MCF 10A (cell line): Measurements from ENCODE around the gene EMCN. TPM values are rescaled to one million over a fixed set of nuclear protein-coding genes. Genes with fewer than 3 reads are reported as not detected.

ENCODE experiments used
- BruUV-seq: library from RNA; stranded (reverse); fragments of 400-500 nt; replicated peaks from 2 replicates; lab custom pipeline; 2021; lab: Mats Ljungman, UMichigan
- CTCF ChIA-PET: fragments of 300-600 bp; sonication (Branson Sonifier 250); formaldehyde crosslinking; extraction: SDS; loops from one replicate; lab custom pipeline; 2021; ENCODE audit warnings: antibody characterized with exemption, inconsistent platforms; lab: Yijun Ruan, JAX
- POLR2A ChIA-PET: fragments of 300-600, 350-650 bp; sonication (Branson Sonifier 250); formaldehyde crosslinking; extraction: SDS; loops from one replicate; lab custom pipeline; 2020; ENCODE audit warnings: antibody characterized with exemption, inconsistent platforms; lab: Yijun Ruan, JAX
- DNase-seq: peaks from one replicate; pipeline ENCODE4 v3.0.0-alpha.2; 2018; ENCODE audit not compliant: unreplicated experiment
- H3K27ac Mint-ChIP-seq: one replicate; pipeline ENCODE4 v1.8.0; 2022; ENCODE audit warnings: mild to moderate bottlenecking, low read depth, mixed read lengths; ENCODE audit not compliant: unreplicated experiment
- H3K27me3 Mint-ChIP-seq: one replicate; pipeline ENCODE4 v1.8.0; 2022; ENCODE audit warnings: mixed read lengths; ENCODE audit not compliant: insufficient read depth, unreplicated experiment
- H3K36me3 Mint-ChIP-seq: one replicate; pipeline ENCODE4 v1.8.0; 2022; ENCODE audit warnings: mild to moderate bottlenecking, moderate library complexity, mixed read lengths; ENCODE audit not compliant: insufficient read depth, unreplicated experiment
- H3K4me1 Mint-ChIP-seq: one replicate; pipeline ENCODE4 v1.8.0; 2022; ENCODE audit warnings: mixed read lengths; ENCODE audit not compliant: insufficient read depth, unreplicated experiment
- H3K4me3 Mint-ChIP-seq: one replicate; pipeline ENCODE4 v1.8.0; 2022; ENCODE audit warnings: mild to moderate bottlenecking, moderate library complexity, mixed read lengths; ENCODE audit not compliant: unreplicated experiment
- H3K9me3 Mint-ChIP-seq: one replicate; pipeline ENCODE4 v1.8.0; 2022; ENCODE audit warnings: mixed read lengths; ENCODE audit not compliant: unreplicated experiment
- intact Hi-C: fragments of 100-400 bp; cut with micrococcal nuclease; formaldehyde crosslinking; loops from 2 replicates; pipeline ENCODE4 v1.14.1; 2022
- total RNA-seq: library from RNA; stranded (reverse); gene quantifications from 2 replicates; pipeline ENCODE4 v1.2.3, GENCODE V29; 2022
- TF ChIP-seq, protein P1 (sequence below): fragments of 200-600 bp; IDR thresholded peaks from one replicate; pipeline ENCODE4 v1.8.0; 2022; ENCODE audit warnings: antibody characterized with exemption, mild to moderate bottlenecking; ENCODE audit not compliant: unreplicated experiment

Gene EMCN
- total RNA-seq, 1 experiment from 2014 or later = not detected

DNA sequence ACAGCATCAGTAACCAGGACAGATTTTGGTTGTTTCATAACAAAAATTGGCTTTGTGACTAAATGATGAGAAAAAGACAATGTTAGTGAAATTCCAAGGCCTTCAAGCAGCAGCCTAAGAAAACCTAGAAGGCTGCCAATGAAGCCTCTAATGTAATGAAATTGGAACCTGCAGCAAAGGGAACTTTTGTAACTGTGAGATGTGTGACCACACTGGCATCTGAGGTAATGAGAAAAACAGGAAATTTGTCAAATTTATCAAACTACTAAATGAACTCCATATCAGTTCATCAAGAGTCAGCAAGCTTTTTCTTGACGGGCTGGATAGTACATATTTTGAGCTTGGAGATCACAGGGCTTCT lies 30.4 kb upstream of the EMCN start:
- TF ChIP-seq, protein P1, sequence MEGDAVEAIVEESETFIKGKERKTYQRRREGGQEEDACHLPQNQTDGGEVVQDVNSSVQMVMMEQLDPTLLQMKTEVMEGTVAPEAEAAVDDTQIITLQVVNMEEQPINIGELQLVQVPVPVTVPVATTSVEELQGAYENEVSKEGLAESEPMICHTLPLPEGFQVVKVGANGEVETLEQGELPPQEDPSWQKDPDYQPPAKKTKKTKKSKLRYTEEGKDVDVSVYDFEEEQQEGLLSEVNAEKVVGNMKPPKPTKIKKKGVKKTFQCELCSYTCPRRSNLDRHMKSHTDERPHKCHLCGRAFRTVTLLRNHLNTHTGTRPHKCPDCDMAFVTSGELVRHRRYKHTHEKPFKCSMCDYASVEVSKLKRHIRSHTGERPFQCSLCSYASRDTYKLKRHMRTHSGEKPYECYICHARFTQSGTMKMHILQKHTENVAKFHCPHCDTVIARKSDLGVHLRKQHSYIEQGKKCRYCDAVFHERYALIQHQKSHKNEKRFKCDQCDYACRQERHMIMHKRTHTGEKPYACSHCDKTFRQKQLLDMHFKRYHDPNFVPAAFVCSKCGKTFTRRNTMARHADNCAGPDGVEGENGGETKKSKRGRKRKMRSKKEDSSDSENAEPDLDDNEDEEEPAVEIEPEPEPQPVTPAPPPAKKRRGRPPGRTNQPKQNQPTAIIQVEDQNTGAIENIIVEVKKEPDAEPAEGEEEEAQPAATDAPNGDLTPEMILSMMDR = no peak
- no peaks in the 10 kb centered on the region for H3K36me3 Mint-ChIP-seq
- ChIA-PET CTCF (no interaction called here), POLR2A (interaction anchor here (0.6 to 1.6 kb wide), 2 partner anchors 9 to 23 kb away, joined by 4 to 5 read pairs; no protein-coding TSS in a partner anchor)
- no peak overlapping the region for H3K27ac Mint-ChIP-seq
- no peak overlapping the region for H3K4me3 Mint-ChIP-seq
- DNase-seq = no peak
- intact Hi-C loops = no loop called here
- BruUV-seq = no TSS peak
- H3K4me1 Mint-ChIP-seq = no peaks in the 10 kb centered on the region
- no peaks in the 10 kb centered on the region for H3K9me3 Mint-ChIP-seq
- no peaks in the 10 kb centered on the region for H3K27me3 Mint-ChIP-seq

DNA sequence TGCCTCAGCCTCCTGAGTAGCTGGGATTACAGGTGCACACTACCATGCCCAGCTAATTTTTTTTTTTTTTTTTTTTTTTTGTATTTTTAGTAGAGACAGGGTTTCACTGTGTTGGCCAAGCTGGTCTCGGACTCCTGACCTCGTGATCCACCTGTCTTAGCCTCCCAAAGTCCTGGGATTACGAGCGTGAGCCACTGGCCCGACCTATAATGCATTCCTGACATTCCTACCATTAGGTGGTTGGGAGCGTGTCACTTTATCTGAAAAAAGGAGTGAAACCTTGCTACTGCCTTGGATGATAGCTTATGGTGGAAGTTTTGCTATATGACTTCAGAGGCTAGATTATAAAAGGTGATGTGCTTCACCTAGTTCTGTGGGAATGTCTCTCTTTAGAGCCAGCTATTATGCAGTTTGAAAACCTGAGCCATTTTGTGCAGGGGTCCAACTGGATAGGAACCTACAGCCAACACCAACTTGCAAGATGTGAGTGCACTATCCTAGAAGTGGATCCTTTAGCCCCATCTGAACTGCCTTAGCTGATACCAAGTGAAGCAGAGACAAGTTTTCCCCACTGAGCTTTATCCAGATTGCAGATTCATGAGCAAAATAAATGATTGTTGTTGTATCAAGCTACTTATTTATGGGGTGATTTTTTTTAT lies 29.8 kb upstream of the EMCN start:
- no TSS peak for BruUV-seq
- intact Hi-C loops = no loop called here

DNA sequence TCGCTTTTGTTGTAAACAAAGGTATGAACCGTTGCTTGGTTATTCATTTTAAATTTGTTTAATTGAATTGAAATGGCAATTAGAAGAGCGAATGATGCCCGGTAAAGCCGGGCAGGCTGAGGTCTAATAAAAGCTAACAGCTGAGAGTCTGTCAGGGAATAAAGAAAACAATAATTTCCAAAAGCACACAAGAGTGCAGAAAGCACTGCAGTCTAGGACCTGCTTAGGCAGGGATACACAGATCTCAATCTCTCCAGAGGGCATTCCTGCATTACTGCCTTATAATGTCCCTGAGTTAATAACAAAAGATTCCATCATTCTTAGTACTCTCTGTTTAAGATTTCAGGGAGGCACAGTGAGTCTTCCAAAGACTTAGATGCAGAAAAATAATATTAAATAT lies 27.6 kb upstream of the EMCN start:
- no peaks in the 10 kb centered on the region for H3K36me3 Mint-ChIP-seq
- H3K27me3 Mint-ChIP-seq = no peaks in the 10 kb centered on the region
- no peak for DNase-seq
- CTCF ChIA-PET = interaction anchor here (0.6 to 0.8 kb wide), 3 partner anchors 40 to 1135 kb away, joined by 3 to 4 read pairs (median 4); no protein-coding TSS in a partner anchor
- BruUV-seq = no TSS peak
- TF ChIP-seq, protein P1 = no peak
- H3K27ac Mint-ChIP-seq = no peak overlapping the region
- POLR2A ChIA-PET = no interaction called here
- no peak overlapping the region for H3K4me3 Mint-ChIP-seq
- intact Hi-C loops = no loop called here
- no peaks in the 10 kb centered on the region for H3K9me3 Mint-ChIP-seq
- no peaks in the 10 kb centered on the region for H3K4me1 Mint-ChIP-seq

More for the DNA sequence above, 29.8 kb upstream of the EMCN start:
- TF ChIP-seq, protein P1 = no peak
- no peak for DNase-seq
- Mint-ChIP-seq H3K27ac (no peak overlapping the region), H3K9me3 (no peaks in the 10 kb centered on the region), H3K4me3 (no peak overlapping the region), H3K4me1 (no peaks in the 10 kb centered on the region), H3K36me3 (no peaks in the 10 kb centered on the region), H3K27me3 (no peaks in the 10 kb centered on the region)
- ChIA-PET CTCF (no interaction called here), POLR2A (interaction anchor here (1.6 kb wide), 1 partner anchor 10 kb away, joined by 5 read pairs; no protein-coding TSS in a partner anchor)

DNA sequence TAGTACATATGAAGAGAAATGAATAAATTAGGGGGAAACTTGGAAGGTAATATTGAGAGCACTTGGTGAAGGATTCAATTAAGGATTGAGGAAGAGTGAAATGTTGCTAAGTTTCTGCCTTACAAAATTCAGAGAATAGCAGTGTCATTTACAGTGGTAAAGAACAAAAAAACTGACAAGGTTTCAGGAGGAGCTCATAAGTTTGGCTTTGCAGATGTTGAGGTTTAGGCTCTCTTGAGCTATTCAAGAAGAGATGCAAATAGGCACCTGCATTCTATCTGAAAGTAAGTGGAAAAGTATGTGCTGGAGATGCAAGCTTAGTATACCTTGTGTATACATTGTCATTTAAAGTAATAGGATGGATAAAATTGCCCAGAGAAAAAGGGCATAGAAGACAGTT lies 22.3 kb upstream of the EMCN start:
- intact Hi-C loops = no loop called here
- no TSS peak for BruUV-seq
- no peaks in the 10 kb centered on the region for H3K4me1 Mint-ChIP-seq
- ChIA-PET POLR2A (no interaction called here), CTCF (no interaction called here)
- no peaks in the 10 kb centered on the region for H3K36me3 Mint-ChIP-seq
- no peaks in the 10 kb centered on the region for H3K27me3 Mint-ChIP-seq
- H3K27ac Mint-ChIP-seq = no peak overlapping the region
- H3K9me3 Mint-ChIP-seq = no peaks in the 10 kb centered on the region
- TF ChIP-seq, protein P1 = no peak
- no peak overlapping the region for H3K4me3 Mint-ChIP-seq
- no peak for DNase-seq
